GM21723 (cell line): ENCODE data around the gene SCAPER.
"Not testable (repeated sequence)": the region's sequence is repeated elsewhere in the genome, so short reads cannot be mapped to it uniquely, and the experiment has no call there.

Experiments used
- ATAC-seq: cut with Tn5 transposase; IDR thresholded peaks from one replicate; pipeline ENCODE4 v1.9.1; 2021; ENCODE audit warnings: mild to moderate bottlenecking, moderate library complexity; ENCODE audit not compliant: unreplicated experiment

Gene SCAPER

DNA sequence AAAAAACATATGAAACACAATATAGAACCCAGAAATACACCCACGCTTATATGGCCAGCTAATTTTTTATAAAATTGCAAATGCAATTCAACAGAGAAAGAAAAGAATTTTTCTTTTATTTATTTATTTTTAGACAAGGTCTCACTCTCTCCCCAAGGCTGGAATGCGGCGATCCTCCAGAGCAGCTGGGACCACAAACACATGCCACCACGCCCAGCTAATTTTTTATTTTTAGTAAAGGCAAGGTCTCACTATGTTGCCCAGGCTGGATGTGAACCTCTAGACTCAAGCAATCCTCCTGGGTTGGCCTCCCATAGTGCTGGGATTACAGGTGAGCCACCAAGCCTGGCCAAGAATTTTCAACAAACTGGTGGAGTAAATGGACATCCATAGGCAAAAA lies 117.9 kb downstream of the SCAPER start:
- no peak for ATAC-seq

DNA sequence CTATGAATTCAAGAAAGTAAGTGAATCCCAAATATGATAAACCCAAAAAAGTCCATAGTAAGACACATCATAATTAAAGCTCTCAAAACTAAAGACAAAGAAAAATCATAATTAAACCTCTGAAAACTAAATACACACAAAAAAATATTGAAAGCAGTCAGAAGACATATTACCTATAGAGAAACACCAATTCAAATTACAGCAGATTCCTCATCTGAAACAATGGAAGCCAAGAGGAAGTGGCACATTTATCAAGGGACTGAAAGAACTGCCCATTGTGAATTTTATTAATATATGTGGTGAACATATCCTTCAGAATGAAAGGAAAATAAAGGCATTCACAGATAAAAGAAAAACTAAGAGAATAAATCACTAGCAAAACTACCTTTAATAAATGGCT lies 128.2 kb downstream of the SCAPER start:
- no peak for ATAC-seq

DNA sequence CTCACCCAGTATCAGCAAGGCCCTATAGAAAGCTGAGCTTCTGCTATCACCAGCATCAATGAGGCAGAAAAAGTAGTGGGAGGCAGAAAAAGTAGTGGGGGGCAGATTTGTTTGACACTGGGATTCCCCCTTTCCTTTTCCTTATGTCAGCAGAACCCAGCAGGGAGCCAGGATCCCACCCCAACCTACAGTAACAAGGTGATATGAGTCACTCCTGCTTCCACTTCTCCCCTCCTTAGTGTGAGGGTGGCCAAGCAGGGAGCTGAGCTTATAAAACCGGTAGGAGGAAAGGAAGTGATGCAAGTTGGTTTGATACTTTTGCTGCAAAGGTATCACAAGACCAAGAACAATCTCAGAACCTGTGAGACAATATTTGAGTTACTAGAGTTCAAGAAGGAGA lies 128.7 kb downstream of the SCAPER start:
- no peak for ATAC-seq

DNA sequence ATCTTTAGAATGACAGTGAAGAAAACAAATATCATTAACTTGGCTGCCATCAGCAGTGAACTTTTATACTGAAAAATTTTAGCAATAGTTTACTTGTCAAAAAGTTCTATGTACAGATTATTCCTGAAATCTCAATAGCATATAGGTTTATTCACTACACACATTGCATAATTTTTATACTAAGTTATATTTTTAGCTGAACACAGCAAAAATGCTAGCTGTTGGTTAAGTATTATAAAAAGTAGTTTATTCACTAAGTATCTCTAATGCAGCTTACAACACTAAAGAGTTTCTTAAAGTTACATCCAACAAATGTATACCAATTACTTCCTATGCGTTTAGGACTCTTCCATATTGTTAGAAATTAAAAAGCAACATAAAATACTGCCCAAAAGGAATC lies 131.9 kb downstream of the SCAPER start:
- ATAC-seq: no peak

DNA sequence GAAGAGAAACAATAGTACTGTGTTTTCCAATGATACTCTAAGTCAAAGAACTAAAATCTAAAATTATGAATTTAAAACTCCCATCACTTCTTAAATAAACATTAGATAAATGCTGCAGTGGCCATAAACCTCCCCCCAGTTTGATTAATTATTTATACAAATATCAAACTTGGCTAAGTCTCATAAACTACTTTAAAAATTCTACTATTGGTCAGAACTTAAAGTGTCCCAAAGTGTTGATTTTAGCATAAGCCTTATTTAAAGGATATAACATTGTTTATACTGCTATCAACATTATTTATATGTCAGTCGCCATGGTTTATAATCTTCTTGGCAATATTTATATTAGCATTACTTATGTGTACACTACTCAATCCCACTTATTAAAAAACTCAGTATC lies 132.4 kb downstream of the SCAPER start:
- ATAC-seq: no peak

DNA sequence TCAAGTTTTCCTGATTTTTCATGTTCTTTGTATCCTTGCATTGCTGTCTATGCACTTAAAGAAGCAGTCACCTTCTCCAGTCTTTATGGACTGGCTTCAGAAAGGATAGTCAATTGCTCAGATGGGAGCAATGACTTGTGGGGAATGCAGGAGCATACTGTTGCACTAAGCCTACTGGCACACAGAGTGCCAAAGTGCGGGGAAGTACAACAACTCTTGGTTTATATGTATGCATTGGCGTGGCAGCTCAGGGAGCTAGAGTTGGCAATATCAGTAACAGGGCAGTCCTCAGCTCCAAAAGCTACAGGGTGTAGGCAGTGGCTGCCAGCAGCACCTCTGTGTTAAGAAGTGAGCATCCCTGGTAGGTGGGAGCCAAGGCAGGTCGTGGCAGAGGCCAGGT lies 141.1 kb downstream of the SCAPER start:
- no peak for ATAC-seq

DNA sequence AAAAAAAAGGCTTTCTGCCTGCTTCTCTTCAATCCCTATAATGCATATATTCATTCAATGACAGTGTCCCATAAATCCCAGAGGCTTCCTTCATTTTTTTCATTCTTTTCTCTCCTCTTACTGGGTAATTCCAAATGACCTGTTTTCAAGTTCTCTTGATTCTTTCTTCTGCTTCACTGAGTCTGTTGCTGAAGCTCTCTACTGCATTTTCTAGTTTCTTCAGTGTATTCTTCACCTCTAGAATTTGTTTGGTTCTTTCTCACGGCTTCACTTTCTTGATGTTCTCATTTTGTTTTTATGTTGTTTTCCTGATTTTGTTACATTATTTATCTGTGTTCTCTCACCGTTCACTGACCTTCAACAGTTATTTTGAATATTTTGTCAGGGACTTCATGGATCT lies 141.6 kb downstream of the SCAPER start:
- ATAC-seq: no peak

DNA sequence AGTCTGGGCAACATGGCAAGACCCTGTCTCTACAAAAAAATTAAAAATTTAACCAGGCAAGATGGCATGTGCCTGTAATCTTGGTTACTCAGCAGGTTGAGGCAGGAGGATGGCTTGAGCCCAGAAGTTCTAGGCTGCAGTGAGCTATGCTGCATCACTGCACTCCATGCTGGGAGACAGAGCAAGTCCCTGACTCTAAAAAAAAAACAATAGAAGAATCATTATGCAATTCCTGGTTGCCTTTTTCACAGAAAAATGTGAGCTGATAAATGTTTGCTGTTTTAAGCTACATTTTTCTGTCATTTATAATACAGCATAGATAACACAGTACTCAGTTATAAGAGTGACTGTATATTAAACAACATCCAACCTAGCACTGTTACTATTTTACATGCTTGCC lies 148.8 kb downstream of the SCAPER start:
- ATAC-seq: no peak

DNA sequence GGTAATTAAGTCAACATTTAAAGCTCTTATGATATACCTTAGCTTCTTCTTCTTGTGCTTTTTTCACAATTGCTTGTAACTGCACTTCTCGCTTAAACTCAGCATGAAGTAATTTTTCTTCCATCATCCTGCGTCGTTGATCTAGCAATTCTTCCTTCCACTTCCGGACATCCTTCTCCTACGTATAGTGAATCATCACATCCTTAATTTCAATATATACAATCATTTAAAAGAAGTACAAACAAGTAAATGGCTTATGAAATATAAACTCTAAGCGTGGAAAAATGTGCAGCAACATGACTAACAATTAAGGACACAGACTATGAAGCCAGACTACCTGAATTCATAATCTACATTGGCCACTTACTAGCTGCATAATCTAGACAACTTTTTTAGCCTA lies 151.4 kb downstream of the SCAPER start:
- ATAC-seq: no peak

DNA sequence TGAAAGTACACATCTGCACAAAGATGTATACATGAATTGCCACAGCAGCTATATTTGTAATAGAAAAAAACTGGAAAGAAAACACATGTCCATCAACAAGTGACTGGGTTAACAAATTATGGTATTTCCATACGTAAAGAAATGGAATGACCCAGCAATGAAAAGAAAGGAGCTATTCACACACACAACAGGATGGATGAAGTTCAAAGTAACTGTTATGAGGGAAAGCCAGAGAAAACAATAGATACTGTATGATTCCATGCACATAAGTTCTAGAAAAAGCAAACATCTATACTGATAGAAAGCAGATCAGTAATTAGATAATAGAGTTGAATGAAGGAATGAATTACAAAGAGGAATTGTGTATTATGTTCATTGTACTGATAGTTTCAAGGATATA lies 152.0 kb downstream of the SCAPER start:
- ATAC-seq: no peak

DNA sequence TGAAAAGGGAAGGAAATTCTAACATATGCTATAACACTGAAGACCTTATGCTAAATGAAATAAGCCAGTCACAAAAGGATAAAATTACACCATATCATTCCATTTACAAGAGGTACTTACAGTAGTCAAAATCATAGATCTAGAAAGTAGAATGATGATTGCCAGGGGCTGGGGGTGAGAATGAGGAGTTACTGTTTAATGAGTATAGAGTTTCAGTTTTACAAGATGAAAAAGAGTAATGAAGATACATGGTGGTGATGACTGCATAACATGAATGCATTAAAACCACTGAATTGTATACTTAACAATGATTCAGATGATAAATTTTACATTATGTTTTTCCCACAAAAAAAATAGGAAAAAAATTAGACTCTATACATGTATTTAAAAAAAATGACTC lies 152.6 kb downstream of the SCAPER start:
- no peak for ATAC-seq

DNA sequence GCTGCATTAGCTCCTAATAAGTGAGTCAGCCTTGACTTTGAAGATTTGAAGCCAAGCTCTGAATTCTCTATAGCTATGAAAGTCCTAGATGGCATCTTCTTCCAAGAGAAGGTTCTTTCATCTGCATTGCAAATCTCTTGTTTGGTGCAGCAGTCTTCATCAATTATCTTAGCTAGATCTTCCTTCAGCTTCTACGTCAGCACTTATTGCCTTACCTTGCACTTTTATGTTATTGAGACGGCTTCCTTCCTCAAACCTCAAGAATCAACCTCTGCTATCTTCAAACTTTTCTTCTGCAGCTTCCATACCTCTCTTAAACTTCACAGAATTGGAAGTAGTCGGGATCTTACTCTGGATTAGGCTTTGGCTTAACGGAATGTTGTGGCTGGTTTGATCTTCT lies 167.6 kb downstream of the SCAPER start:
- ATAC-seq: no peak

DNA sequence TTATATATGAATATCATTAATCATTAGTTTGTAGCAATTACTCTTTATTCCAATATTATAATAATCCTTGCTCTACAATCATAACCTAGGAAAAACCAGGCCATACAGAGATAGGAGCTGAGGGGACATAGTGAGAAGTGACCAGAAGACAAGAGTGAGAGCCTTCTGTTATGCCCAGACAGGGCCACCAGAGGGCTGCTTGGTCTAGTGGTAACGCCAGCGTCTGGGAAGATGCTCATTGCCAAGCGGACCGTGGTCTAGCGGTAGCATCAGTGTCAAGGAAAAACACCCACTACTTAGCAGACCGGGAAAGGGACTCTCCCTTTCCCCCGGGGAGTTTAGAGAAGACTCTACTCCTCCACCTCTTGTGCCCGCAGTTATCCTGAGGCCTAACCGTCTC lies 172.8 kb downstream of the SCAPER start:
- not testable (repeated sequence) for ATAC-seq

DNA sequence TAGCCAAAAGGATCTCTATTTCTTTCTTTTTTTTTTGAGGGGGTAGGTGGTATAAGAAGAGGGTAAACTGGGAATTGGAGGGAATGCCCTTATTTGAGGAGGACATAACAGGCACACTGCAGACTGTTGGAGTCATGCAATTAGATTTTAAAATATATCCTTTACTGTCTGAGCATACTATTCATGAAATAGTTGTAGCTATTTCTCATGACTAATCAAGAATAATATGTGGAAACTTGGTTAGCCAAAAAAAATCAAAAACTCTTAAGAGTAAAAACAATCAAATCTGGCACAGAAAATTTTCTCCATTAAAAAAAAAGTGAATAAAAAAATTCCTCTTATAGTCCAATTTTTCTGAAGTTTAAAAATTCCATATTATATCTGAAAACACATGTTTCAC lies 174.9 kb downstream of the SCAPER start:
- ATAC-seq: no peak

DNA sequence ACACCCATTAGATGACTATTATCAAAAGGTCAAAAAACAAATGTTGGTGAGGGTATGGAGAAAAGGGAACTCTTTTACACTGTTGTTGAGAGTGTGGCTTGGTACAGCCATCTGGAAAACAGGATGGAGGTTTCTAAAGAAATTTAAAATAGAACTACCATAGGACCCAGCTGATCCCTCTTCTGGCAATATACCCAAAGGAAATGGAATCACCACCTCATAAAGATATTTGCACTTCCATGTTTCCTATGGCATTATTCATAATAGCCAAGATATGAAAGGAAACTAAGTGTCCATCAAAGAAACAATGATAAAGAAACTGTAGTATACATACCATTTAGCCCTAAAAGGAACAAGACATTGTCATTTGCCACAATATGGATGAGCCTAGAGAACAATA lies 186.3 kb downstream of the SCAPER start:
- no peak for ATAC-seq

DNA sequence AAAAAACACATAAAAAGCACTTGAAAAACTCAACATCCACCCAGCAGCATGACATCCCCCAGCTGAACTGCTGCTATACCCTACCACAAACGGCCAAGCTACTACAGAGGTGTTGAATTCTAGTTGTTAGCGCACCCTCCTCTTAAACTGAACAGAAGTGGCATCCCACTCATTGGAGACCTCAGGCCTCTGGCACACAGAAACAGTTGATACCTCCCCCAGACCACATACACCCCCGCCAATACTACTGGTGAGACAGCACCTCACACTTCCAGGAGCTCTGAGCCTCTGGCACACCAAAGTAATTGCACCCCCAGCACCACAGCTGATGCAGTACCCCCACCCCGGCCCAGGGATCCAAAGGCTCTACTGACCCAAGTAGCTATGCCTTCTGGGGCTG lies 190.2 kb downstream of the SCAPER start:
- ATAC-seq: no peak

DNA sequence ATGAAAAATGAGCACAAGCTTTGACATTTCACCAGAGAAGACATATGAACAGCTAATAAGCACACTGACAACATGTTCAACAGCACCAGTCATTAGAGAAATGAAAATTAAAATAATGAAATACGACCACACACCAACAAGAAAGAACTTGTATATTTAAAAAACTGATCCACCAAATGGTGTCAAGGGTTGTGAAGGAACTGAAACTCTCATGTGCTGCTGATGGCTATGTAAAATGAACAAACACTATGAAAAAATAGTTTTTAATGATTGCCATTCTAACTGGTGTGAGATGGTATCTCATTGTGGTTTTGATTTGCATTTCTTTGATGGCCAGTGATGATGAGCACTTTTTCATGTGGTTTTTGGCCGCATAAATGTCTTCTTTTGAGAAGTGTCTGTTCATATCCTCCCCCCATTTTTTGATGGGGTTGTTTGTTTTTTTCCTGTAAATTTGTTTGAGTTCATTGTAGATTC lies 193.8 kb downstream of the SCAPER start:
- no peak for ATAC-seq

DNA sequence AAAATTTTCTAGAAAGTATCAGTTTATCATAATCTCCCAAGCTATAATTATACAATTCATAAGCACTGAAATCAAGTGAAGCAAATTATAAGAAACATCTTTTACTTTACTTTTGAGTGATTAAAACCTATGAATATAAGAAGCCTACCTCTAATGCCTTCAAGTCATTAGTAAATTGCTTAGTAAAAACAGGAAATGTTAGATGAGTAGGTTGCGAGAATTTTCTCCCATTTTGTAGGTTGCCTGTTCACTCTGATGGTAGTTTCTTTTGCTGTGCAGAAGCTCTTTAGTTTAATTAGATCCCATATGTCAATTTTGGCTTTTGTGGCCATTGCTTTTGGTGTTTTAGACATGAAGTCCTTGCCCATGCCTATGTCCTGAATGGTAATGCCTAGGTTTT lies 201.1 kb downstream of the SCAPER start:
- not testable (repeated sequence) for ATAC-seq

DNA sequence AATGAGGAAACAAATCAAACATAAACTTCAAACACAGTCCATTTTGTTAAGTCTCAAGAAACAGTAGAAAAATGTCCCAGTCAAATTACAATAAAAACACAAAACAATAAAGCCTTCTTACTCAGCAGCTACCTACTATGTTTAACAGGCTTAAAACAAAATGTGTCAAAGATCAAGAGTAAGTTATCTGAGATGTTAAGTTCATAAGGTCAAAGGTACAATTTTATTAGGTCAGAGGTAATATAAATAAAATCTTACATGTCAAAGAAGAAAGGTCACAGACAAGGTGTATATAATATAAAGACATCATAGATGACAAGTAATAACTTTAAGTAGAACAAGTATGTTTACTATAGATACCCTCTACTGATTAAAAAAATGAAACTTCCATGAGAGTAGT lies 208.3 kb downstream of the SCAPER start:
- ATAC-seq: no peak

DNA sequence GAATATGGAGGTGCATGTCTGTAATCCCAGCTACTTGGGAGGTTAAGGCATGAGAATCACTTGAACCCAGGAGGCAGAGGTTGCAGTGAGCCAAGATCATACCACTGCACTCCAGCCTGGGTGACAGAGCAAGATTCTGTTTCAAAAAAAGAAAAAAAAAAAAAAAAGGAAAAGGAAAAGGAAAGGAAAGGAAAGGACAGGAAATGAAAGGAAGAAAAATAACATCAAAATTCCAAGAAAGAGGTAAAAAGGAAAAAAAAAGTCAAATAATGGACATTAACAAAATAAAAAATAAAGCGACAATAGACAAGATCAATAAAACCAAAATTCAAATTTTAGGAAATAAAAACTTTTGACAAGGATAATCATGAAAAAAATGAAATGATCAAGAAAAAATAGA lies 212.6 kb downstream of the SCAPER start:
- ATAC-seq: not testable (repeated sequence)

DNA sequence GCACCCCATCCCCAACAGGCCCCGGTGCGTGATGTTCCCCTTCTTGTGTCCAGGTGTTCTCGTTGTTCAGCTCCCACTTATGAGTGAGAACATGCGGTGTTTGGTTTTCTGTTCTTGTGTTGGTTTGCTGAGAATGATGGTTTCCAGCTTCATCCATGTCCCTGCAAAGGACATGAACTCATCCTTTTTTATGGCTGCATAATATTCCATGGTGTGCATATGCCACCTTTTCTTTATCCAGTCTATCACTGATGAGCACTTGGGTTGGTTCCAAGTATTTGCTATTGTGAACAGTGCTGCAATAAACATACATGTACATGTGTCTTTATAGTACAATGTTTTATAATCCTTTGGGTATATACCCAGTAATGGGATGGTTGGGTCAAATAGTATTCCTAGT lies 217.5 kb downstream of the SCAPER start:
- not testable (repeated sequence) for ATAC-seq

DNA sequence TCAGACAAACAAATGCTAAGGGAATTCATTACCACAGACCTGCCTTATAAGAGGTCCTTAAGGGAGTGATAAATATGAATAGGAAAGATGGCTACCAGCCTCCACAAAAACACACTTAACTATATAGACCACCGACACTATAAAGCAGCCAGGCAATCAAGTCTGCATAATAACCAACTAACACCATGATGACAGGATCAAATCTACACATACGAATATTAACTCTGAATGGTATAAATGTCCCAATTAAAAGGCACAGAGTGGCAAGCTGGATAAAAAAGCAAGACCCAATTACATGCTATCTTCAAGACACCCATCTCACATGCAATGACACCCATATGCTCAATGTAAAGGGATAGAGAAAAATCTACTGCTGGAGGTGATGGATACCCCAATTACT lies 221.1 kb downstream of the SCAPER start:
- ATAC-seq: no peak

DNA sequence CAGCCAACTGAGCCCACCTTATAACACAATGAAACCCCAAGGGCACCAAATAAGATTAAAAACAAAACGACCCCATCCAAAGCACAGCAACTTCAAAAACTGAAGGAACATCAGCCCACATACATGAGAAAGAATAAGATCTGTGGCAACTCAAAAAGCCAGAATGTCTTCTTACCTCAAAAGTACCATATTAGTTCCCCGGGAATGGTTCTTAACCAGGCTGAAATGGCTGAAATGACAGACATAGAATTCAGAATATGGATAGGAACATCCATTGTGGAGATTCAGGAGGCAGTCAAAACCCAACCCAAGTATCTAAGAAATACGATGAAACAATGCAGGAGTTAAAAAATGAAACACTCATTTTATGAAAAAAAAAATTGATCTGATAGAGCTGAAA lies 222.3 kb downstream of the SCAPER start:
- no peak for ATAC-seq

DNA sequence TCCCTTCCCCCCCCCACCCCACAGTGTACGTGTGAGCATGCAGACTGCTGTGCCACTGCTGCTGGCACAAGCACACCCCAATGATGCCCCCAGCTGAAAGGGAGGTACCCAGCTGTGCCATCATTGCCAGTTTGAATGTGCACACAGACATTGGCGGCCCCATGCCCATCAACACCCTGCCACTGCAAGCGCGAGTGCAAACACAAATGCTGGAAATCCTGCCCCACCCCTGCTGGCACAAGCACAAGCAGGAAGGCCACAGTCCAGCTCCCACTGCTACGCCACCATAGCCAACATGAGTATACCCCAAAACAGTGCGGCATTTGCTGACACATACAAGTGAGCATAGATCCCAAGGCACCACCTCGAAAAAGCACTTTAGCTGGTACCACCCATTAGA lies 222.9 kb downstream of the SCAPER start:
- no peak for ATAC-seq
